DOHH2 (cell line): ENCODE measurements around the gene SCAMP4.

Experiments
- EZH2phosphoT487 ChIP-seq: fragments of 200-600 bp; sonication (generic); IDR thresholded peaks from 2 replicates; pipeline ENCODE4 v1.6.1; 2017; ENCODE audit warnings: borderline replicate concordance, mild to moderate bottlenecking, antibody characterized with exemption, low read length, moderate library complexity, mixed read lengths
- TF ChIP-seq, protein P1 (sequence below): fragments of 200-600 bp; sonication (generic); IDR thresholded peaks from one replicate; pipeline ENCODE4 v1.5.1; 2014; ENCODE audit warnings: antibody characterized with exemption, mild to moderate bottlenecking, low read depth, low read length; ENCODE audit not compliant: poor library complexity, severe bottlenecking

DNA sequence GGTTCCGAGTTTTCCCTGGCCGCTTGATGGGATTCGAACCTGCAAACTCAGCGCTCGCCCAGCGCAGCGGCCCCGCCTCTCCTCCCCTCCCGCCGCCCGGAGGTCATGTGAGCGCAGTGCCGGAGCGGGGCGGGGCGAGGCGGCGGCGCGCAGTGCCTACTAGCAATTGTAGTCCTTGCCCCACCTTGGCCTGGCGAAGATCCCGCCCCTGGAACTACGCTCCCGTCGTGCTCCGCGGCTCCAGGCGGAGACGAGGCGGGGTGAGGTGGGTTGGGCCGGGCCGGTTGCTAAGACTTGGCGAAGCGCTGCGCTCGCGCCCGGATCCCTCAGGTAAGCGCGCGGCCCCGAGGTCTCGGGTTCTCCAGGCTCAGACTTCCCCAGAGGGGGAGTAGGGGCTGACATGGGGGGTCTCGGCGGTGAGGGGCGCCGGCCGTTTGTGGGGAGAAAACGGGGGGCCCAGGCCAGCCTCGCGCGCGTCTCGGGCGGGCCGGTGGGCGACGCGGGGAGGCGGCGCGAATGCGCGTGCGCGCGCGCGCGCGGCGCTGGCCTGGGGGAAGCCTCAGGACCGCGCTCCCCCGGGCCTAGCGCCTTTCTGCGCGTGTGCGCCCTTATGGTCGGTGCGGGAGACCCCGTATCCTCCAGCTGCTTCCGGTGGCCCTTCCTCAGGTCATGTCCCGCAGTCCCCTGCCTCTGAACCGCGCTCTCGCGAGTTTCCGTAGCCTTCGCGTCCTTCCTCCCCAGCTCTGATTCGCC lies at the start of gene SCAMP4, which contains the start of gene ADAT3:
- TF ChIP-seq, protein P1, sequence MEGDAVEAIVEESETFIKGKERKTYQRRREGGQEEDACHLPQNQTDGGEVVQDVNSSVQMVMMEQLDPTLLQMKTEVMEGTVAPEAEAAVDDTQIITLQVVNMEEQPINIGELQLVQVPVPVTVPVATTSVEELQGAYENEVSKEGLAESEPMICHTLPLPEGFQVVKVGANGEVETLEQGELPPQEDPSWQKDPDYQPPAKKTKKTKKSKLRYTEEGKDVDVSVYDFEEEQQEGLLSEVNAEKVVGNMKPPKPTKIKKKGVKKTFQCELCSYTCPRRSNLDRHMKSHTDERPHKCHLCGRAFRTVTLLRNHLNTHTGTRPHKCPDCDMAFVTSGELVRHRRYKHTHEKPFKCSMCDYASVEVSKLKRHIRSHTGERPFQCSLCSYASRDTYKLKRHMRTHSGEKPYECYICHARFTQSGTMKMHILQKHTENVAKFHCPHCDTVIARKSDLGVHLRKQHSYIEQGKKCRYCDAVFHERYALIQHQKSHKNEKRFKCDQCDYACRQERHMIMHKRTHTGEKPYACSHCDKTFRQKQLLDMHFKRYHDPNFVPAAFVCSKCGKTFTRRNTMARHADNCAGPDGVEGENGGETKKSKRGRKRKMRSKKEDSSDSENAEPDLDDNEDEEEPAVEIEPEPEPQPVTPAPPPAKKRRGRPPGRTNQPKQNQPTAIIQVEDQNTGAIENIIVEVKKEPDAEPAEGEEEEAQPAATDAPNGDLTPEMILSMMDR, result no peak
- TF ChIP-seq EZH2phosphoT487, result no peak
